ENCODE measurements around the gene ATF3. TPM values are rescaled to one million over a fixed set of nuclear protein-coding genes. Genes with fewer than 3 reads are reported as not detected.

ATF3 gene
- total RNA-seq, 2 experiments from 2014 or later, result 10.4 to 12.7 TPM

- Histone ChIP-seq H3K9me3 (ENCODE audit: control insufficient read depth in 1 of 2, insufficient read depth in 1 of 2, low read length in 2 of 2) (peaks cover 0 to 17% of the 10 kb centered on the region in 2 experiments), H3K4me3 (ENCODE audit: low read length) (no peak overlapping the region), H3K27ac (ENCODE audit: low read depth in 1 of 2, low read length in 2 of 2) (no peak overlapping the region), H3K27me3 (ENCODE audit: control insufficient read depth in 1 of 2, insufficient read depth in 2 of 2, low read length in 2 of 2) (peaks cover 60 to 68% of the 10 kb centered on the region in 2 experiments), H3K36me3 (ENCODE audit: insufficient read depth, low read length) (no peaks in the 10 kb centered on the region), H3K4me1 (ENCODE audit: insufficient read depth, low read length) (peaks cover 38% of the 10 kb centered on the region)
- DNase-seq, result no peak
- Mint-ChIP-seq H3K4me3 (peak overlapping the region; percentile 97), H3K36me3 (ENCODE audit: low read depth) (peaks cover 12% of the 10 kb centered on the region), H3K9me3 (no peaks in the 10 kb centered on the region), H3K27me3 (peaks cover 93% of the 10 kb centered on the region), H3K27ac (no peak overlapping the region), H3K4me1 (ENCODE audit: low read depth) (peaks cover 34% of the 10 kb centered on the region)
- ChIA-PET CTCF (no interaction called here), POLR2A (interaction anchor here (1.0 kb wide), 1 partner anchor 9 kb away, joined by 5 read pairs; no protein-coding TSS in a partner anchor)
- TF ChIP-seq CTCF (IDR thresholded peaks at IDR 0.05), result no peak
- intact Hi-C loops (cut with DNase I, micrococcal nuclease), result loop anchor here (5.0 to 10.0 kb wide), 3 partner anchors 38 to 1379 kb away; partner anchors contain the start of gene PROX1 (in 1 of the 2)
- ATAC-seq (ENCODE audit: poor library complexity), result no peak
Observed at GRCh38 chr1:212605441-212606394, 2.8 kb upstream of the ATF3 start.

- H3K9me3 ChIP-seq (ENCODE audit: control insufficient read depth in 1 of 2, insufficient read depth in 1 of 2, low read length in 2 of 2), result peaks cover 0 to 17% of the 10 kb centered on the region in 2 experiments
- intact Hi-C loops (cut with DNase I, micrococcal nuclease), result loop anchor here (5.0 to 10.0 kb wide), 3 partner anchors 39 to 1378 kb away; partner anchors contain the start of gene PROX1 (in 1 of the 2)
- H3K4me1 ChIP-seq (ENCODE audit: insufficient read depth, low read length), result peaks cover 38% of the 10 kb centered on the region
- no peak for TF ChIP-seq CTCF (IDR thresholded peaks at IDR 0.05)
- peaks cover 62 to 71% of the 10 kb centered on the region in 2 experiments for H3K27me3 ChIP-seq (ENCODE audit: control insufficient read depth in 1 of 2, insufficient read depth in 2 of 2, low read length in 2 of 2)
- DNase-seq (peak; percentile 23 to 80 (median 45)), ATAC-seq (ENCODE audit: poor library complexity) (peak; percentile 53)
- H3K27ac ChIP-seq (ENCODE audit: low read depth in 1 of 2, low read length in 2 of 2), result no peak overlapping the region
- Mint-ChIP-seq H3K36me3 (ENCODE audit: low read depth) (peaks cover 12% of the 10 kb centered on the region), H3K9me3 (no peaks in the 10 kb centered on the region), H3K27me3 (peaks cover 93% of the 10 kb centered on the region), H3K4me1 (ENCODE audit: low read depth) (peaks cover 36% of the 10 kb centered on the region), H3K4me3 (peak overlapping the region; percentile 97), H3K27ac (no peak overlapping the region)
- peak overlapping the region; percentile 82 for H3K4me3 ChIP-seq (ENCODE audit: low read length)
- H3K36me3 ChIP-seq (ENCODE audit: insufficient read depth, low read length), result no peaks in the 10 kb centered on the region
- CTCF ChIA-PET, result no interaction called here
- POLR2A ChIA-PET, result interaction anchor here (1.0 to 2.6 kb wide), 2 partner anchors 10 to 48 kb away, joined by 5 to 15 read pairs; no protein-coding TSS in a partner anchor
Observed at GRCh38 chr1:212606395-212607205, 2.0 kb upstream of the ATF3 start.

All from CD4-positive, alpha-beta T cell (primary cell).